ENCODE results near the gene CLIC5.

GRCh38 chr6:45895569-45895968 is 120.1 kb downstream of the CLIC5 start:
- TF ChIP-seq CTCF (IDR thresholded peaks at IDR 0.05), result no peak
- TF ChIP-seq POLR2A (IDR thresholded peaks at IDR 0.05), result no peak
